ENCODE data around the gene COL24A1. TPM values are rescaled to one million over a fixed set of nuclear protein-coding genes. Genes with fewer than 3 reads are reported as not detected.
"Not testable (repeated sequence)": the region's sequence is repeated elsewhere in the genome, so short reads cannot be mapped to it uniquely, and the experiment has no call there.

The COL24A1 gene
- total RNA-seq, 2 donors from 2014 or later: 0.06 to 0.50 TPM

DNA sequence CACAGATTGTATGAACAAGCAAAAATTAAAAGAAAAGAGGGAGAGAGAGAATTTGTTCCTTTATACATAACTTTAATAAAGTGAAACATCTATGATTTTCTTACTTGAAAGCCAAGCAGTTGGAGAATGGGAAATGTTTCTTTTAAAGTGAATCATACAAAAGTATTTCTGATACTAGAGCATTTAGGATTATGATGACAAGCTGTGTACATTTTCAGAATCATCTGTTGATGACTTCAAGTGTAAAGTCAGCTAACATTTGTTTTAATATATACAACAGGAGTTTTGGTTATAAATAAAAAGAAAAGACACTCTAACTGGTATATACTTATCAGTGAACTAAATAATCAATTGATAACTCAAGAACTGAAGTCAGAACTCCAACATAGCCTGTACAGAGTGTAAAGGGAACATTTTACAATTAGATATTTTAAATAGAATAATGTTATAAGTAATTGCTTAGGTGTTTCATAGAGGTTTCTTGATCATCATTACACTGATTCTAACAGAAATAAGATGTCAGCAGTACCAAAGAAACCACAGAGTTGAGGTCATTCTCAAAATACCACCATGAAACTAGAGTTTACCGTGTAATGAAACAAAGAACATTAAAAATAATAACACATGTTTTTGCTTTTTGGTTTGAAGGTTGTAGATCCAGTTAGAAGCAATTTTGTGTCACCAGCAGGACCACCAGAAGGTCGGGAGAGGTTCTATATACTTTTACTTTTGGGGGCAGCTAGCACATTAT, 103.4 kb downstream of the COL24A1 start:
- intact Hi-C loops (cut with DNase I, micrococcal nuclease): no loop called here
- ATAC-seq: no peak
- no peak for DNase-seq

DNA sequence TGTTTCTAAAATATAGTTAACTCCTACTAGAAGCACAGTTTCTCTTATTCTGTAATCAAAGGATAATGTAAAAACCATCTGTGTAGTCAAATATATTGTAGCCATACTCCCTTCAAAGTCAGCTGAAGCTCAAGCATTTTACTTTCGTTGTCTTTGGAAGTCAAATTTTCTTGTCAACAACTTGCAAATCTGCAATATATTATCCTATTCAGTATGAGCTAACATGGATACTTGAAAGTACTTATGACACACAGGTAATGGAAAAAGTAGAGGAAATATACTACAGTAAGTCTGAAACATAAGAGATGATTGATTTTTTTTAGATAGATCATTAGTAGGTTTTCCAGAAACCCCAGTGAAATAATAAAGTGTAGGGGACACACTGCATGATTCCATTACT, 121.5 kb downstream of the COL24A1 start:
- intact Hi-C loops (cut with DNase I, micrococcal nuclease): no loop called here
- DNase-seq (no peak), ATAC-seq (no peak)

DNA sequence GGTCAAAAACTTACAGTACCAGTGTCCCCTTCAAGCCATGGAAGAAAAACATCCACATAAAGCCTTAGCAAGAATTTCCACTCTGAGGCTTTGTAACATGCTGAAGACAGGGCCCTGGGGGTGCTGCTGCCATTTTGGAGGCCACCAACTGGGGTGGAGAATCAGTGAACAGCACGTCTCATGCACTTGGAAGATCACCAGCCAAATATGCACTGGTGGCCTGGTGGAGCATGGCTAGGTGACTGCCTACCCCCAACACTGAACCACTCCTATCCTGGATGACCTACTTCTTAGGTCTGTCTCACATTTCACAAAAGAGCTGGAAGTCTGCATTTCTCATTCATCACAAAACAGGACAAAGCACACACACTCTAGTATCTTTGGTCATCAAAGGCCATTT, 126.4 kb downstream of the COL24A1 start:
- DNase-seq: no peak
- no peak for ATAC-seq
- intact Hi-C loops (cut with DNase I, micrococcal nuclease): no loop called here

DNA sequence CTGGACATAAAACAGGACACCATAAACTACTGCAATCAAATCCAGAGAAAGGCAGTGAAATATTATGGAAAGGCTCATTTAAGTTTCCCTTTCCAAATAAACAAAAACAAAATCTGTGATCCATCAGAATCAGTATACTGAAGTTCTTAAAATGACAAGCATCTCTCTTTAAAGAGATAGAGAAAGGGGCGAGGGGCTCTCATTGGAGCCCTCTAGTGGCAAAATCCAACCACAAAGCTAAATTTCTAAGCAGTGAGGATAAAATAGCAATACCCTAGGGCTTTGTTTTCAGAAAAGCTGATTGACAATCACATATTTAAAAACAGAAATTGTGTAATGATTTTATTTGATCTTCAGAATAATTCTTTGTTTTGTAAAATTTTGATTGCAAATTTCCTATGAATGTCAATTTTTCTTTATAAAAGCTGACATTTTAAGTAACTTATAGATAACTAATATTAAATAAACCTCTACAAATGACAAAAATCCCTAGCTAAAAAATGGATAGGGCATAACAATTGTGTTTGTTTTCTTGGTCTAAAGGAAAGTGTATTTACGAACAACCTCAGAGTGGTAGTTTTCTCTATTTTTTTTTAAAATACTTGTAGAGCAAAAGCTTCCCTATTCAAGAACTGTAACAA, 138.2 kb downstream of the COL24A1 start:
- peak in 1 of 2 donors; percentile 7 for DNase-seq
- intact Hi-C loops (cut with DNase I, micrococcal nuclease): loop anchor here in 1 of 2 donors (10.0 kb wide), 1 partner anchor 714 kb away; no protein-coding TSS in a partner anchor
- no peak for ATAC-seq

DNA sequence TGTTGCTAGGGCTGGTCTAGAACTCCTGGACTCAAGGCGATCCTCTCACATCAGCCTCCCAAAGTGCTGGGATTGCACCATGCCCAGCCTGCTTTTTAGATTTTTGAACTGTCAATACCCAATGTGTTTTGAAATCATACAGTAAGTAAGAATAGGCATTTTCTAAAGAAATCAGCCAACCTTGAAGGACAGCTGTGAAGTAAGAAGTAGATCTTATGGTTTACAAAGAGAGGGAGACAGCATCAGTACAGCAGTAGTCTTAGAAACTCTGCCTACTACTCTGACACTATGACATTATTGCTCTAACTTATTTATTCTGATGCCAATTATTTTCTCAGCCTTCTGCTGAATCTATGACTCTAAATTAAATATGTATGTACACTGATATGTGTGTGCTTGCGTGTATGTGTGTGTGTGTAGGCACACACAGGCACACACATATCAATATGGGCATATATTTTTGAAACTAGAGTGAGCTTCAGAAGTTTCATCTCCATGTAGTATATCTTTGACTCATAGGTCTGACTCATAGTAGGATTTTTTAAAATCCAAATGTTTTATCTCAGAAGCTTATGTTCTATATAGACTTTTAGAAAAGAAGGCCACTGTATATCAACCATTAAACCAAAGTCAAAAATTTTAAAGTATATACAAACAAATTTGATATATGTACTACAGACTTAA, 140.4 kb downstream of the COL24A1 start:
- ATAC-seq (no peak), DNase-seq (no peak)
- intact Hi-C loops (cut with DNase I, micrococcal nuclease): loop anchor here in 1 of 2 donors (10.0 kb wide), 1 partner anchor 711 kb away; no protein-coding TSS in a partner anchor

DNA sequence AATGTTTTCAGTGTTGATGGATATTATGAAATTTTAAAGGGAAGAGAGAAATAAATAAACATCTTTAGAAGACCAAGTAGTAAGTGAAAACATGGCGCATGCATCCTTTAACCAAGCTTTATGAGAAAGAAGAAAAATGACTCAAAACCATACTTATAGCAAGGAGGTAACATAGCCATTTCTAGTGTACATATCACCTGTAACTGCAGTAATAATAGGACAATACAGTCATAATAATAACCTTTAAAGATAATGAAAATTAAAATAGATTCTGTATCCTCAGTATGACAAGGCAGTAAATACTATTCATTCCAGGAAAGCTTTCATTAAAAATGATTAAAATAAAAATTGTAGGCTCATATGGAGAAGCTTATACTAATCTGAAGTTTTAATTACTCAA, 141.2 kb downstream of the COL24A1 start:
- ATAC-seq: no peak
- no peak for DNase-seq
- intact Hi-C loops (cut with DNase I, micrococcal nuclease): loop anchor here in 1 of 2 donors (10.0 kb wide), 1 partner anchor 711 kb away; no protein-coding TSS in a partner anchor

DNA sequence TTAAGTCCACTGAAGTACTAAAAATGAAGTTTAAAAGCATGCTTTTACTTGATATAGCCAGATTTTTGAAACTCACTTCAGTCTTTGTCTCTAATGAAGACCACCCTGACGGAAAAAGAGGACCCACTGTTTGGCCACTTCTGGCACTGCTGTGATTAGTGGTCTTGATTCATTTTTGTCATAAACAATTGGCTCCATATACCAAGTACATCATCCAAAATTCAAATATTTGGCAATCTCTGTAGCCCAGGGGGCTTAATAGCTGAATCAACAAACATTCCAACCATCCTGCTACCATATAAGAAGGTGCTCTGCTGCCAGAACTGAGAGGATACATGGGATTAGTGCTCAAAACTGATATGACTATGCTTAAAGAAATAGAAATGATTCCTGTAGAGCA, 156.0 kb downstream of the COL24A1 start:
- DNase-seq (no peak), ATAC-seq (no peak)
- intact Hi-C loops (cut with DNase I, micrococcal nuclease): no loop called here

DNA sequence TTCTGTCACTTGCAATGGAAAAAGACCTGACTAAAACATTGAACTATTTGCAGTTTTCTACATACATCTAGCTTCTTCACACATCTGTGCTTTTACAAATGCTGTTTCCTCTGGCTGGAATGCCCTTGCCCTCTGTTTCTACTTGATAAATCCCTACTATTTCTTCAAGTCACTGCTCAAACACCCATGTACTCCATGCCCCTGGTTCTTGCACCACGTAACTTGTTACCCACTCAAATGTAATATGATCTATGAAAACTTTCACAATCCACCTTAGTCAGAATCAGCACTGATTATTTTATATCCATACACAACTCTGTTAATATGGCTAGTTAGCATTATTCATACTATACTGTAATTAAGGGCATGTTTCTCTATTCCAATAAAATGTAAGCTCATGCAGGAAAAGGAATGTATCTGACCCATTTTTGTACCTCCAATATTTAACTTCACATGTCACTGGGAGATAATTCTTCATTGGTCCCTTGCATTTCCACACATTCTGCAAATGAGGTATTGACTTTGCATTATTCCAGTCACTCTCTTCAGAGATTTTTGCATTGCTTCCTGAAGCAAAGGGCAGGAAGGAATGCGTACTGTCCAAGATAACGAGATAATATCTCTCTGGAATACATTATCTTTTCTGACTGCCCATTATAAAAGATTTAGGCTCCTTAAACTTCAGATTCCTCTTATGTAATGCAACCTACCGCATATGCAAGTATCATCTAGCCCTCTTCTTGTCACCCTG, 158.3 kb downstream of the COL24A1 start:
- DNase-seq (no peak), ATAC-seq (peak; percentile 34)
- intact Hi-C loops (cut with DNase I, micrococcal nuclease): no loop called here

DNA sequence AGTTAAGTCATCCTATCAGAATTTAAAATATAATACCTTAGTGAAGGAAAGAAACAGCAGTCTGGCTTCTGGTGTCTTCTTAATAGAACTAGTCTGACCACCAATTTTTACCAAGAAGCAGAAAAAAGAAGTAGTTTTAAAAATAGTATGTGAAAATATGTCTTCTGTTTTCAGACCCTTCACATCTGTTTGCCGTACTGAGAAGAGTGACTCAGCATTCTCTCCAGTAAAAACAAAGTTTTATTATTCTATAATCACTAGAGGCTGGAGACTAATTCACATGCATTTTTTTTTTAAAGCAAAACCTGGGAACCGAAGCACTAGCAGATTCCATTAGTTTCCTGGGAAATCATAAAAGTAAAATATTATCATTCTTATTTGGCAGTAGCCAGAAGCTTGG, 163.8 kb downstream of the COL24A1 start:
- ATAC-seq: no peak
- DNase-seq: no peak
- intact Hi-C loops (cut with DNase I, micrococcal nuclease): no loop called here

DNA sequence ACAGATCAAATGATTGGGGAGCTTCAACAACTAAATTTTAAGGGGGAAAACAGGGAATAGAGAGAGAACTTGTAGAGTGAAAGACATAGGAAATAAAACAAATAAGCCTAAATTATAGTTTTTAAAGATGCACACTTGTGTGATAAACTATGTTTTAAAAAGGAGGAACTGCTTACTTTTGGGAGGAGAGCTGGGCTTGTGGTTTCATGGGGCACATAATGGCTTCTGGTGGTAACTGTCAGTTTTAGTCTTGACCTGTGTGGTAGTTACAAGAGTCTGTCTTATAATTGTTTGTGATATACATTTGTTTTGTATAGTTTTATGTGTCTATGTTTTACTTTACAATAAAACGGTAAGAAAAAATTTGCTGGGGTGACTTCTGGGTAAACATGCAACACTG, 165.3 kb downstream of the COL24A1 start:
- no peak for ATAC-seq
- intact Hi-C loops (cut with DNase I, micrococcal nuclease): no loop called here
- no peak for DNase-seq

DNA sequence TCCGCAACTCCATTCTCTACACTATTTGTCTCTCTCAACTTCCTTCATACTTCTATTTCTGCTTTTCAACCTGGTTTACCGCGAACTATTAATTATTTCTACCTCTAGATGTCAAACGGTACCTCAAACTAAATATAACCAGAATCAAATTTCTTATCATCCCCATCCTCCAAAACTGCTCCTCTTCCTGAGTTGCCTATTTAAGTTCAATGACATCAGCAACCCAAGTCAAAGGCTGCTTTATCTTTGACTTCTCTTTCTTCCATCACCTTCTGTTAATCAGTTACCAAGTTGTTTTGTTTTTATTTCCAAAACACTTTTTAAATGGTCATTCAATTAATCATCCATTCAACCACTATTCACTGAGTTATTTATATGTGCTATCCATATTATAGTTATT, 171.9 kb downstream of the COL24A1 start:
- ATAC-seq (no peak), DNase-seq (no peak)
- intact Hi-C loops (cut with DNase I, micrococcal nuclease): no loop called here

DNA sequence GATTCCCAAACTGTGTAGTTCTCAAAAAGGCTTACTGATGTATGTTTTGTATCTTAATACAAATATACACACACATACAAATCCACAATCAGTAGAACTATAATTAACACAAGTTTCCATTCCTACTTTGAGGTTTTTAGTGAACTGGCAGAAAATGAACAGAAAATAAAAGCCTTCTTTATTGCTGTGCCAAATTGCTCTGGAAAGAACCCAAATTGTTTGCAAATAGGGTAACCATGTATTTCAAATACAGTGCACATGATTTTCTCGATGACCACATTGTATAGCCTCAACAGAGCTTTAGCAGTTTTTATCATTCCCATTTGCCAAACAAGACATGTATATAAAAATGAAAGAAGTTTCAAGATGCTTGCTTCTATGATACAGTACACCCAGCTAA, 173.3 kb downstream of the COL24A1 start:
- intact Hi-C loops (cut with DNase I, micrococcal nuclease): no loop called here
- no peak for ATAC-seq
- DNase-seq: no peak

DNA sequence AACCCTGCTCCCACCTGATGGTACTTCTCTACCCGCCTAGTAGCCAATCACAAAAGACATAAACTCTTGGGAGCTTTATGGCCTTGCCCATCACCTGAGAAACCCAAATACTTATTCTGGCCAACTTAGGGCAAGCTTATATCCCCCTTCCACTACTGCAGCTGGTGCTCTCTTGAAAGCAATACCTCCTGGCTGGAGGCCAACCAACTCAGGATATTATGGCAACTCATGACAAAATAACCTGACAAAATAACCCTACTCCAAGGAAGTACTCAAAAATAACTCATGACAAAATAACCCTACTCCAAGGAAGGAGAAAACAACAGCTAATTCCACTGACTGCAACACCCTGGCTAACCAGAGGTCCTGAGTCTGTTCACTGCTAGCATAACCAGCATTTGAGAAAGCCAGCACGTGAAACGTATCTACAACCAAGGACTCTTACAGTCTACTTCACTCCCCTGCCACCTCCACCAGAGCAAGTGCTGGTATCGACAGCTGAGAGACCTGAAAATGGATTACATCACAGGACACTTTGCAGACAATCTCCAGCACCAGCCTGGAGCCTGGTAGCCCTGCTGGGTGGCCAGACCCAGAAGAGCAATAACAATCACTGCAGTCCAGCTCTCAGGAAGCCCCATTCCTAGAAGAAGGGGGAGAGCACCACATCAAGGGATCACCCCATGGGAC, 179.9 kb downstream of the COL24A1 start:
- intact Hi-C loops (cut with DNase I, micrococcal nuclease): no loop called here
- no peak for DNase-seq
- no peak for ATAC-seq

DNA sequence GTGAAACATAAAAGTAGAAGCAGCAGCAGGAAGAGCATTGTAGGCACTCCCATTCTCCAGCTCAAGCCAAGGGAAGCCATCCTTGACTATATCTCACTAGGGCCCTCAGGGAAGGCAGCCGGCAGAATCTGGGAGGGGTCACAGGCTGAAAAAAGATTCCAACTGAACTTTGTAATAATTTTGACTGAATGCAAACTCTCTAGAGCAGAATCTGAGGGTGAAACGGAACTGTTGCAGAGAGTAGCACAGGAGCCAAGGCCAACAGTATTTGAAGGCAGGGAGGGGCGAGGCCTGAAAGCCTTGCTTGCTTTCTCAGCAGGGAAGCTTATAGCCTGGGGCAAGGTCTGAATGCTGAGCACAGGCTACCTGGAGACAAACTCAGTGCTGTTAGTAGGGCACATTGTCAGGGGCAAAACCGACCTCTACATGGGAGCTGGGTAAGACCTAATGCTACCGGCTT, 180.6 kb downstream of the COL24A1 start:
- intact Hi-C loops (cut with DNase I, micrococcal nuclease): no loop called here
- DNase-seq: no peak

DNA sequence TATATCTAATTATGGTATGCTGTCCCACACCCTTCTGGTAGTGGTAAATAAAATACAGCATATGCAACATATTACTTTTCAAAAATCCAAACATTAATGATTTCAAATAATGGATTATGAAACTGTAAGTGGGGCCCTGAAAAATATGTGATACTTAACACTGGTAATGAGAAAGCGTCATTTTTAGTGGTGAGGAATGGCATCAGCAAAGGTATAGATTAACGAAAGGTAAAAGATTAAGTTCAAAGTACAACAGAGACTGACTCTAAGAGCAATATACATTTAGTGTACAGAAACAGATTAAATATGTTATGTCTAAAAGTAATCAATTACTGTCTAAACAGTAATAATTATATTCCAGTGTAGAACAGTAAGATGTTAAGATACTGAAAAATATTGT, 194.1 kb downstream of the COL24A1 start:
- intact Hi-C loops (cut with DNase I, micrococcal nuclease): no loop called here
- no peak for DNase-seq

More for the DNA sequence above, 180.6 kb downstream of the COL24A1 start:
- ATAC-seq: no peak

DNA sequence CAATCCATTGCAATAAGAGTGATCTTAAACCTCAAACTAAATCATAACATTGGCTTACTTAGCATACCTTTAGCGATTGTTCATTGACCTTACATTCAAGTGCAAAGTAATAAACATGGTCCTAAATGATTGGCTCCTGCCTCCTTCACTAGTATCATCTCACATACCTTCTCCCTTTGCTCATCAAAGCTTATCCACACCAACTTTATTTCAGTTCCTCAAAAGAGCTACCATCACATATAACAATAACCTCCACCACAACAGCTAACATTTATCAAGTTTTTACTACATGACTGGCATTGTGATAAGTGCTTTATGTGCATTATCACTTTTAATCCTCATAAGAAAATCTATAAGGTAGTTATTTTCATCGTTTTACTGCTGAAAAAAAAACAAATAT, 198.8 kb downstream of the COL24A1 start:
- intact Hi-C loops (cut with DNase I, micrococcal nuclease): no loop called here
- no peak for DNase-seq
- ATAC-seq: no peak

More for the DNA sequence above, 194.1 kb downstream of the COL24A1 start:
- no peak for ATAC-seq

DNA sequence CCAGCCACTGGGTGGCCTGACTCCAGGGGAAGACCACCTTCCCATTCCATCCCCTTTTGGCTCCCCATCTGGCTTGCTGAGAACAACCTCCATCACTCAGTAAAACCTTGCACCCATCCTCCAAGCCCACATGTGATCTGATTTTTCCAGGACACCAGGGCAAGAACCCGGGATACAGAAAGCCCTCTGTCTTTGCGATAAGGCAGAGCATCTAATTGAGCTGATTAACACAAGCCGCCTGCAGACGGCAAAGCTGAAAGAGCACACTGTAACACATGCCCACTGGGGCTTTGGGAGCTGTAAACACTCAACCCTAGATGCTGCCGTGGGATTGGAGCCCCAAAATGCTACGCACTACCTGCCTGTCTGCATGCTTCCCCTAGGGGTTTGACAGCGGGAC, 201.4 kb downstream of the COL24A1 start:
- intact Hi-C loops (cut with DNase I, micrococcal nuclease); ATAC-seq; DNase-seq: not testable (repeated sequence)

DNA sequence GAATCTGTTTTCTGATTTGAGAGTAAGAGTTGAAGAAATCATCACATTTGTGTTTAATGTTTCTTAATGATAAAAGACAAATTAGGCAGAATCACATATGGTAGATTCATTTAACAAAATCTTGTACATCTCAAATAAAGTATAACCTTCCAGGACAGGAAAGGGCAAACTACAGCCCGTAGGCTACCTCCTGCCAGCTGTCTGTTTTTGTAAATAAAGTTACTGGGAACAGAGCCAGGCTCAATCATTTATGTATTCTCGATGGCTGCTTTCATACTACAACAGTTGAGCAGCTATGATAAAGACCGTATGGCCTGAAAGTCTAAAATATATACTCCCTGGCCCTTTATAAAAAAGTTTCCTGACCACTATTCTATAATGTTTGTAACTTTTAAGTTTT, 204.1 kb downstream of the COL24A1 start:
- intact Hi-C loops (cut with DNase I, micrococcal nuclease): no loop called here
- DNase-seq (no peak), ATAC-seq (peak; percentile 56)

DNA sequence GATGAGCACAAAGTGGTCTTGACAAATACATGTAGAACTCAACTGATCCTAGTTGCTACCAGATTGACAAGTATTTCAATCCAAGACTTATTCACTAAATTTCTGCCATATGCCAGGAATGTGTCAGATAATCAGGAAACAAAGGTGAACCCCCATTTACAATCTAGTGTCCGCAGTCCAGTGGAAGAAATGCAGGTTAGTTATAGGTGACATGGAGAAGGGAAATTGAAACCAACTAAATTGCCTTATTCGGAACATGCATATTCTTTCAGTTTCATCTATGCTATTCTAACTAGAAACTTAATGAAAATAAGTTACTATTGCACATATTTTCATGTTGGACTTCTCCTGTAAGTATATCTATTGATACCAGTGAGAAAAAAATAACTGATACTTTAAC, 209.4 kb downstream of the COL24A1 start:
- ATAC-seq: no peak
- no peak for DNase-seq
- intact Hi-C loops (cut with DNase I, micrococcal nuclease): no loop called here

Measured in left colon (tissue), 2 donors.